ENCODE results near the gene KRT222.
A peak's percentile ranks its signal among the peaks of the same experiment; 100 is the strongest.

The KRT222 gene

GRCh38 chr17:40666331-40666730 lies 1.4 kb upstream of the KRT222 start:
- DNase-seq, result no peak
- intact Hi-C loops (cut with DNase I), result no loop called here

GRCh38 chr17:40663252-40663651 lies 1.7 kb downstream of the KRT222 start:
- DNase-seq, result no peak
- intact Hi-C loops (cut with DNase I), result no loop called here

- intact Hi-C loops (cut with DNase I), result no loop called here
- no peak for DNase-seq
These were observed 5.1 kb downstream of the KRT222 start for GRCh38 chr17:40659911-40660310.

GRCh38 chr17:40658396-40658795 lies 6.6 kb downstream of the KRT222 start:
- intact Hi-C loops (cut with DNase I), result no loop called here
- no peak for DNase-seq

GRCh38 chr17:40651939-40652338 lies 13.0 kb downstream of the KRT222 start:
- intact Hi-C loops (cut with DNase I), result no loop called here

GRCh38 chr17:40648384-40648968 lies 16.5 kb downstream of the KRT222 start:
- intact Hi-C loops (cut with DNase I), result no loop called here
- DNase-seq, result peak in 8 of 42 donors; percentile 7 to 64 (median 32)

More at GRCh38 chr17:40651939-40652338, 13.0 kb downstream of the KRT222 start:
- no peak for DNase-seq

GRCh38 chr17:40647624-40648383 lies 17.2 kb downstream of the KRT222 start, which contains the start of gene SMARCE1:
Gene SMARCE1 (minus strand): TSS chr17:40647818. CDS start chr17:40645802, 2,016 bp downstream.
- peak; percentile 25 to 85 (median 66) for DNase-seq
- intact Hi-C loops (cut with DNase I), result no loop called here

- DNase-seq, result peak in 2 of 42 donors; percentile 26 to 31
- intact Hi-C loops (cut with DNase I), result no loop called here
These were observed 18.0 kb downstream of the KRT222 start for GRCh38 chr17:40646791-40647623.

- no peak for DNase-seq
- intact Hi-C loops (cut with DNase I), result no loop called here
These were observed 19.0 kb downstream of the KRT222 start for GRCh38 chr17:40645943-40646342.

GRCh38 chr17:40645291-40645690 lies 19.7 kb downstream of the KRT222 start:
- no peak for DNase-seq

GRCh38 chr17:40637931-40638330 lies 27.0 kb downstream of the KRT222 start:
- no peak for DNase-seq
- intact Hi-C loops (cut with DNase I), result no loop called here

More at GRCh38 chr17:40645291-40645690, 19.7 kb downstream of the KRT222 start:
- intact Hi-C loops (cut with DNase I), result no loop called here

- intact Hi-C loops (cut with DNase I), result no loop called here
- no peak for DNase-seq
These were observed 31.1 kb downstream of the KRT222 start for GRCh38 chr17:40633871-40634270.

GRCh38 chr17:40632216-40632615 lies 32.8 kb downstream of the KRT222 start:
- no peak for DNase-seq

GRCh38 chr17:40629842-40630241 lies 35.1 kb downstream of the KRT222 start:
- DNase-seq, result no peak
- intact Hi-C loops (cut with DNase I), result no loop called here

More at GRCh38 chr17:40632216-40632615, 32.8 kb downstream of the KRT222 start:
- intact Hi-C loops (cut with DNase I), result no loop called here

- DNase-seq, result no peak
- intact Hi-C loops (cut with DNase I), result no loop called here
These were observed 39.7 kb downstream of the KRT222 start for GRCh38 chr17:40625311-40625710.

- no peak for DNase-seq
- intact Hi-C loops (cut with DNase I), result no loop called here
These were observed 41.4 kb downstream of the KRT222 start for GRCh38 chr17:40623419-40624210.

GRCh38 chr17:40622509-40622928 lies 42.5 kb downstream of the KRT222 start:
- intact Hi-C loops (cut with DNase I), result no loop called here
- DNase-seq, result peak in 2 of 42 donors; percentile 21 to 39

- DNase-seq, result no peak
- intact Hi-C loops (cut with DNase I), result no loop called here
These were observed 43.4 kb downstream of the KRT222 start for GRCh38 chr17:40621578-40621977.

- DNase-seq, result no peak
- intact Hi-C loops (cut with DNase I), result no loop called here
These were observed 44.0 kb downstream of the KRT222 start for GRCh38 chr17:40621019-40621418.

Data from head of caudate nucleus (tissue), 42 donors.